ENCODE results near the gene MSANTD2. TPM values are rescaled to one million over a fixed set of nuclear protein-coding genes. Genes with fewer than 3 reads are reported as not detected.

MSANTD2 gene
- polyA plus RNA-seq, 2 of the 4 experiments (the other 2 are of a cell fraction) = 5.6 to 6.4 TPM

- ATAC-seq = no peak
- TF ChIP-seq ELK1 (IDR thresholded peaks at IDR 0.05; ENCODE audit: low read depth, low read length) = no peak
- TF ChIP-seq ZFP36 (IDR thresholded peaks at IDR 0.05; ENCODE audit: borderline replicate concordance, partially characterized antibody) = no peak
- TF ChIP-seq MAZ (IDR thresholded peaks at IDR 0.05; ENCODE audit: borderline replicate concordance, low read depth, low read length) = no peak
These were observed 11.4 kb upstream of the MSANTD2 start for GRCh38 chr11:124811399-124812125.

GRCh38 chr11:124807660-124808270 is 7.6 kb upstream of the MSANTD2 start:
- POLR2A ChIA-PET = no interaction called here
- no peak for FAIRE-seq
- CTCF ChIA-PET = interaction anchor here (1.3 kb wide), 1 partner anchor 14 kb away, joined by 6 read pairs; no protein-coding TSS in a partner anchor

More at GRCh38 chr11:124811399-124812125, 11.4 kb upstream of the MSANTD2 start:
- Histone ChIP-seq H3K4me2 (no peak overlapping the region), H3K9me3 (no peaks in the 10 kb centered on the region), H3K27ac (no peak overlapping the region), H3K4me1 (no peaks in the 10 kb centered on the region), H3K4me3 (no peak overlapping the region)
- 46% methylated on average over 10 of the region's 10 CpGs for whole genome bisulfite sequencing (ENCODE audit: missing lambda C conversion rate)
- FAIRE-seq = no peak
- no peak for DNase-seq (ENCODE audit: low read depth in 1 of 2, low spot score in 1 of 2)
- ChIA-PET POLR2A (no interaction called here), CTCF (no interaction called here)

GRCh38 chr11:124807201-124807600 is 7.0 kb upstream of the MSANTD2 start:
- ChIA-PET CTCF (interaction anchor here (1.3 kb wide), 1 partner anchor 13 kb away, joined by 6 read pairs; no protein-coding TSS in a partner anchor), POLR2A (no interaction called here)
- Histone ChIP-seq H3K4me3 (no peak overlapping the region), H3K4me2 (no peak overlapping the region), H3K4me1 (no peaks in the 10 kb centered on the region), H3K27ac (no peak overlapping the region), H3K9me3 (no peaks in the 10 kb centered on the region)
- no peak for DNase-seq (ENCODE audit: low read depth in 1 of 2, low spot score in 1 of 2)
- FAIRE-seq = no peak
- no peak for ATAC-seq
- WGBS (ENCODE audit: missing lambda C conversion rate) = 47% methylated on average over 5 of the region's 5 CpGs
- TF ChIP-seq PHF8 (IDR thresholded peaks at IDR 0.05; ENCODE audit: borderline replicate concordance, low read depth) = no peak
- no peak for TF ChIP-seq NFE2L2 (conservative IDR thresholded peaks at IDR 0.05; ENCODE audit: low read length)
- no peak for TF ChIP-seq CBX8 (IDR thresholded peaks at IDR 0.05)
- no peak for TF ChIP-seq E2F6 (IDR thresholded peaks at IDR 0.05; ENCODE audit: borderline replicate concordance, low read depth)
- no peak for TF ChIP-seq USF2 (IDR thresholded peaks at IDR 0.05)
- TF ChIP-seq NR3C1 (IDR thresholded peaks at IDR 0.05) = no peak
- TF ChIP-seq KDM5A (IDR thresholded peaks at IDR 0.05) = no peak

More at GRCh38 chr11:124807660-124808270, 7.6 kb upstream of the MSANTD2 start:
- 67% methylated on average over 6 of the region's 6 CpGs for WGBS (ENCODE audit: missing lambda C conversion rate)
- no peaks in the 10 kb centered on the region for H3K9me3 ChIP-seq
- no peak overlapping the region for H3K4me3 ChIP-seq
- DNase-seq (ENCODE audit: low read depth in 1 of 2, low spot score in 1 of 2) (no peak), ATAC-seq (no peak)
- H3K27ac ChIP-seq = no peak overlapping the region
- no peak overlapping the region for H3K4me2 ChIP-seq
- TF ChIP-seq GATA3 (IDR thresholded peaks at IDR 0.05; ENCODE audit: borderline replicate concordance) (no peak), RAD21 (conservative IDR thresholded peaks at IDR 0.05 in 1 of 2, IDR thresholded peaks at IDR 0.05 in 1 of 2) (no peak), NR3C1 (IDR thresholded peaks at IDR 0.05) (no peak), ATOH8 (CRISPR knock-in tag; IDR thresholded peaks at IDR 0.05; ENCODE audit: low read depth) (no peak), BHLHE40 (IDR thresholded peaks at IDR 0.05; ENCODE audit: low read depth, low read length) (no peak), HEYL (CRISPR knock-in tag; IDR thresholded peaks at IDR 0.05) (no peak), ELK1 (IDR thresholded peaks at IDR 0.05; ENCODE audit: low read depth, low read length) (no peak), HMGXB4 (CRISPR knock-in tag; IDR thresholded peaks at IDR 0.05; ENCODE audit: borderline replicate concordance) (no peak)
- H3K4me1 ChIP-seq = no peaks in the 10 kb centered on the region
